Astrocyte (in vitro differentiated cells and primary cell): ENCODE results near the gene CATSPERB.

Experiments
- EZH2 ChIP-seq: IDR thresholded peaks from 2 replicates; pipeline ENCODE4 v1.6.1; 2012; ENCODE audit warnings: mild to moderate bottlenecking, low read length, inconsistent platforms; ENCODE audit not compliant: insufficient read depth
- TF ChIP-seq, protein P1 (sequence below): IDR thresholded peaks from 2 replicates; pipeline ENCODE4 v1.5.1; 2011; ENCODE audit warnings: low read depth, mild to moderate bottlenecking, inconsistent platforms, low read length, moderate library complexity; ENCODE audit not compliant: insufficient read depth

DNA sequence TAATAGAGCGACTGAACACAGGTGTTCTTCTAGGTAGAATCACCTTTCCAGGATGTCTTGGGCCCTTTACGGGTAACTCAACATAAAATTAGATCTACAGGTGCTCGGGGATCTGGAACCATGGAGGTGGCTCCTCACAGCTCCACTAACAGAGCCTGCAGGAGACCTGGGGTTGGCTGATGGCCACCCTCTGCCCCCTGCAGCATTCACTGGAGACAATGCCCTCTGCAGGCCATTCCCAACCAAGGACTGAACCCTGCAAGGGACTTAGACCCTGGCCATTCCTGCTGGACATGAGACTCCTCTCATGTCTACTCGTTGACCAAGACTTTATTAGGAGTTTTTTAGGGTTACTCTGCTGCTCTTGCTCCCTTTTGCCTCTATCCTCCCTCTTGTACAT, 163.3 kb downstream of the CATSPERB start:
- TF ChIP-seq, protein P1, sequence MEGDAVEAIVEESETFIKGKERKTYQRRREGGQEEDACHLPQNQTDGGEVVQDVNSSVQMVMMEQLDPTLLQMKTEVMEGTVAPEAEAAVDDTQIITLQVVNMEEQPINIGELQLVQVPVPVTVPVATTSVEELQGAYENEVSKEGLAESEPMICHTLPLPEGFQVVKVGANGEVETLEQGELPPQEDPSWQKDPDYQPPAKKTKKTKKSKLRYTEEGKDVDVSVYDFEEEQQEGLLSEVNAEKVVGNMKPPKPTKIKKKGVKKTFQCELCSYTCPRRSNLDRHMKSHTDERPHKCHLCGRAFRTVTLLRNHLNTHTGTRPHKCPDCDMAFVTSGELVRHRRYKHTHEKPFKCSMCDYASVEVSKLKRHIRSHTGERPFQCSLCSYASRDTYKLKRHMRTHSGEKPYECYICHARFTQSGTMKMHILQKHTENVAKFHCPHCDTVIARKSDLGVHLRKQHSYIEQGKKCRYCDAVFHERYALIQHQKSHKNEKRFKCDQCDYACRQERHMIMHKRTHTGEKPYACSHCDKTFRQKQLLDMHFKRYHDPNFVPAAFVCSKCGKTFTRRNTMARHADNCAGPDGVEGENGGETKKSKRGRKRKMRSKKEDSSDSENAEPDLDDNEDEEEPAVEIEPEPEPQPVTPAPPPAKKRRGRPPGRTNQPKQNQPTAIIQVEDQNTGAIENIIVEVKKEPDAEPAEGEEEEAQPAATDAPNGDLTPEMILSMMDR: no peak
- TF ChIP-seq EZH2: no peak
